Measurements from ENCODE around the gene HDAC4. TPM values are rescaled to one million over a fixed set of nuclear protein-coding genes. Genes with fewer than 3 reads are reported as not detected.

The HDAC4 gene
- total and polyA plus RNA-seq, 9 of the 15 experiments (the other 6 are each of a cell fraction or from before 2014, with no cell fraction given): 0.11 to 20.2 (median 4.0) TPM

DNA sequence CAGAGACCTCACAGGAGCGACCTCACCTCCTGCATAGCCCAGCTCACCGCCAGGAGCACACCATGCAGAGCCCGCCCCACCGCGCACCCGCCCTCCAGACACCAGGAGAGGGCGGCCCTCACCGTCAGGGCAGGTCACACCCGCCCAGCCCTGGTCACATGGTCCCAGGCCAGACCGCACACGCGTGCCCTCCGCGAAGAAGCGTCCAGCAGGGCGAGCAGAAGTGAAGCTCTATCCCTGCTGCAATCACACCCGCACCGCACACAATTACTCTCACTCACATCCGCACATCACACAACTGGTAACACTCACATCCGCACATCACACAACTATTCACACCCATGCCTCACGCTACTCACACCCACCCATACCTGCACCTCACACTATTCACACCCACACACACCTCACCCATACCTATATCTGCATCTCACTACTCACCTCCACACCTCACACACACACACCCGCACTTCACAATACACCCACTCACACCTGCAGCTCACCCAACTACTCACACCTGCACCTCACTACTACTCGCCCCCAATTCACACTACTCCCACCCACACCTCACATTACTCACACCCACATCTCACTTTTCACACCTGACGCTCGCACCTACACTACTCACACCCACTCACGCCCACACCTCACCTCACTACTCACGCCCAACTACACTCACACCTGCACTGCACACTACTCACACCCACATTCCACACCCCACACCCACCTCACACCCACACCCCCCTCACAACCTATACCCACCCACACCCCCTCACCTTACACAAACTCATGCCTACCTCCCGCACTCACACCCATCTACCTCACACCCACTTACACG, 242.0 kb downstream of the HDAC4 start (continued):
- no peak for TF ChIP-seq CCNT2 (IDR thresholded peaks at IDR 0.05; ENCODE audit: borderline replicate concordance, extremely low read depth, insufficient read length, low read depth, low read length)
- TF ChIP-seq ESRRB (CRISPR knock-in tag; IDR thresholded peaks at IDR 0.05; ENCODE audit: borderline replicate concordance): no peak

- CTCF ChIA-PET (ENCODE audit: low intra/inter-chr PET ratio): no interaction called here
- WGBS (ENCODE audit: insufficient coverage, low coverage, missing lambda C conversion rate): 33% methylated on average over 7 of the region's 11 CpGs
- peak; percentile 90 for ATAC-seq
- TF ChIP-seq, protein P1, sequence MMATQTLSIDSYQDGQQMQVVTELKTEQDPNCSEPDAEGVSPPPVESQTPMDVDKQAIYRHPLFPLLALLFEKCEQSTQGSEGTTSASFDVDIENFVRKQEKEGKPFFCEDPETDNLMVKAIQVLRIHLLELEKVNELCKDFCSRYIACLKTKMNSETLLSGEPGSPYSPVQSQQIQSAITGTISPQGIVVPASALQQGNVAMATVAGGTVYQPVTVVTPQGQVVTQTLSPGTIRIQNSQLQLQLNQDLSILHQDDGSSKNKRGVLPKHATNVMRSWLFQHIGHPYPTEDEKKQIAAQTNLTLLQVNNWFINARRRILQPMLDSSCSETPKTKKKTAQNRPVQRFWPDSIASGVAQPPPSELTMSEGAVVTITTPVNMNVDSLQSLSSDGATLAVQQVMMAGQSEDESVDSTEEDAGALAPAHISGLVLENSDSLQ (IDR thresholded peaks at IDR 0.05): no peak
- TF ChIP-seq NUFIP1 (IDR thresholded peaks at IDR 0.05; ENCODE audit: partially characterized antibody) (no peak), POLR2G (IDR thresholded peaks at IDR 0.05; ENCODE audit: low read depth, low read length) (no peak), DEAF1 (CRISPR knock-in tag; IDR thresholded peaks at IDR 0.05) (no peak), KAT2B (IDR thresholded peaks at IDR 0.05; ENCODE audit: low read depth, low read length) (no peak), ZNF277 (CRISPR knock-in tag; IDR thresholded peaks at IDR 0.05; ENCODE audit: borderline replicate concordance) (no peak)
- TF ChIP-seq, protein P2, sequence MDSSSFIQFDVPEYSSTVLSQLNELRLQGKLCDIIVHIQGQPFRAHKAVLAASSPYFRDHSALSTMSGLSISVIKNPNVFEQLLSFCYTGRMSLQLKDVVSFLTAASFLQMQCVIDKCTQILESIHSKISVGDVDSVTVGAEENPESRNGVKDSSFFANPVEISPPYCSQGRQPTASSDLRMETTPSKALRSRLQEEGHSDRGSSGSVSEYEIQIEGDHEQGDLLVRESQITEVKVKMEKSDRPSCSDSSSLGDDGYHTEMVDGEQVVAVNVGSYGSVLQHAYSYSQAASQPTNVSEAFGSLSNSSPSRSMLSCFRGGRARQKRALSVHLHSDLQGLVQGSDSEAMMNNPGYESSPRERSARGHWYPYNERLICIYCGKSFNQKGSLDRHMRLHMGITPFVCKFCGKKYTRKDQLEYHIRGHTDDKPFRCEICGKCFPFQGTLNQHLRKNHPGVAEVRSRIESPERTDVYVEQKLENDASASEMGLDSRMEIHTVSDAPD (CRISPR knock-in tag; IDR thresholded peaks at IDR 0.05): no peak
- TF ChIP-seq, protein P3, sequence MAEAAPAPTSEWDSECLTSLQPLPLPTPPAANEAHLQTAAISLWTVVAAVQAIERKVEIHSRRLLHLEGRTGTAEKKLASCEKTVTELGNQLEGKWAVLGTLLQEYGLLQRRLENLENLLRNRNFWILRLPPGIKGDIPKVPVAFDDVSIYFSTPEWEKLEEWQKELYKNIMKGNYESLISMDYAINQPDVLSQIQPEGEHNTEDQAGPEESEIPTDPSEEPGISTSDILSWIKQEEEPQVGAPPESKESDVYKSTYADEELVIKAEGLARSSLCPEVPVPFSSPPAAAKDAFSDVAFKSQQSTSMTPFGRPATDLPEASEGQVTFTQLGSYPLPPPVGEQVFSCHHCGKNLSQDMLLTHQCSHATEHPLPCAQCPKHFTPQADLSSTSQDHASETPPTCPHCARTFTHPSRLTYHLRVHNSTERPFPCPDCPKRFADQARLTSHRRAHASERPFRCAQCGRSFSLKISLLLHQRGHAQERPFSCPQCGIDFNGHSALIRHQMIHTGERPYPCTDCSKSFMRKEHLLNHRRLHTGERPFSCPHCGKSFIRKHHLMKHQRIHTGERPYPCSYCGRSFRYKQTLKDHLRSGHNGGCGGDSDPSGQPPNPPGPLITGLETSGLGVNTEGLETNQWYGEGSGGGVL (CRISPR knock-in tag; IDR thresholded peaks at IDR 0.05): no peak
Measured at GRCh38 chr2:239157771-239158170, 243.0 kb downstream of the HDAC4 start.

More at GRCh38 chr2:239157771-239158170, 243.0 kb downstream of the HDAC4 start:
- H3K27me3 ChIP-seq (ENCODE audit: control insufficient read depth in 2 of 2, insufficient read depth in 2 of 2, low read length in 2 of 2): no peaks in the 10 kb centered on the region
- POLR2A ChIA-PET: interaction anchor here (0.6 kb wide), 1 partner anchor 518 kb away, joined by 3 read pairs; no protein-coding TSS in a partner anchor
- H3K4me1 ChIP-seq (replicated peaks in 1 of 2; ENCODE audit: control insufficient read depth in 2 of 2, insufficient read depth in 2 of 2, low read length in 2 of 2): peaks cover 0 to 11% of the 10 kb centered on the region in 2 experiments; a peak in 2 of 5 replicates
- no peaks in the 10 kb centered on the region for H3K9me3 ChIP-seq (replicated peaks; ENCODE audit: control insufficient read depth, insufficient read depth, low read depth, low read length)
- no peak overlapping the region for H2AFZ ChIP-seq (ENCODE audit: low read depth, low read length)
- no peaks in the 10 kb centered on the region for H3K79me2 ChIP-seq (ENCODE audit: control insufficient read depth, insufficient read depth, low read length)
- H3K4me2 ChIP-seq (ENCODE audit: insufficient read depth, low read length): no peak overlapping the region; the same call in 1 of the 2 replicates
- intact Hi-C loops (cut with micrococcal nuclease): no loop called here
- no peak overlapping the region for H3K9ac ChIP-seq (ENCODE audit: insufficient read depth in 1 of 2, low read depth in 2 of 2, low read length in 2 of 2)
- no peaks in the 10 kb centered on the region for H4K20me1 ChIP-seq (replicated peaks; ENCODE audit: control insufficient read depth, insufficient read depth, low read length)
- FAIRE-seq (no peak), DNase-seq (ENCODE audit: extremely low read depth in 1 of 4, low spot score in 3 of 4) (peak; percentile 41 to 58 (median 50))
- in situ Hi-C loops (cut with MboI): no loop called here
- H3K9me1 ChIP-seq (ENCODE audit: control insufficient read depth, insufficient read depth, low read length): no peaks in the 10 kb centered on the region
- BruUV-seq (replicated peaks): no TSS peak
- H3K4me3 ChIP-seq: no peak overlapping the region
- no peak overlapping the region for H3K27ac ChIP-seq (ENCODE audit: extremely low read depth, low read depth, low read length)
- no peaks in the 10 kb centered on the region for H3K36me3 ChIP-seq (ENCODE audit: control insufficient read depth, insufficient read depth, low read length)
